ENCODE data around the gene CDH5. TPM values are rescaled to one million over a fixed set of nuclear protein-coding genes. Genes with fewer than 3 reads are reported as not detected.

Gene CDH5
- polyA plus RNA-seq, 1 of the 3 experiments (the other 2 are of a cell fraction), result not detected

DNA sequence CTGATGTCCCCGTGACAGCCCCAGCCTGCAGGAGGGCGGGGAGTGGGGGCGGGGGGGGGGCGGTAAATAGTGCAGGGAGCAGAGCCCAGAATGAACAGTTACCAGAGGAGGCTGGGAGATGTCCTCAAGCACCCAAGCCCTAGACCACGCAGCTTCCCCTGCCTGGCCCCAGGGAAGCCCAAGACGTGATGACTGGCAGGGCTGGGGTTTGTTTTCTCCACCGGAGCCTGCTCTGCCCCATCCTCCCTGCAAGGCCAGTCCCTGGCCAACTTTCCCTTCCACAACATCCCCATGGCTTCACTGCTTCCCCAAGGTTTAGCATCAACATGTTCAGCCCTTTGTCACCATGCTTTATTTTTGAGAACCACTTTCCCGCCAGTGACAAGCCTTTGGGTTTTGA, 59.2 kb downstream of the CDH5 start:
- Histone ChIP-seq H3K9me3 (no peaks in the 10 kb centered on the region), H3F3A (replicated peaks; ENCODE audit: insufficient read depth) (peaks cover 3% of the 10 kb centered on the region), H3K27ac (ENCODE audit: low read depth in 2 of 2, low read length in 1 of 2) (no peak overlapping the region), H3K9me2 (no peaks in the 10 kb centered on the region), H3K36me3 (replicated peaks in 1 of 2; ENCODE audit: control insufficient read depth in 1 of 2, insufficient read depth in 2 of 2, low read length in 1 of 2) (no peaks in the 10 kb centered on the region), H3K9ac (no peak overlapping the region), H3K79me2 (ENCODE audit: insufficient read depth) (no peaks in the 10 kb centered on the region), H3K4me3 (ENCODE audit: low read depth in 2 of 2, low read length in 1 of 2) (no peak overlapping the region), H2AFZ (ENCODE audit: low read depth) (no peak overlapping the region), H3K4me2 (no peak overlapping the region), H3K27me3 (ENCODE audit: insufficient read depth) (peaks cover 46% of the 10 kb centered on the region), H3K4me1 (ENCODE audit: control insufficient read depth in 1 of 2, insufficient read depth in 2 of 2, low read depth in 1 of 2, low read length in 1 of 2) (peaks cover 0 to 11% of the 10 kb centered on the region in 2 experiments; a peak in 1 of 4 replicates), H4K20me1 (ENCODE audit: insufficient read depth) (no peaks in the 10 kb centered on the region)
- 58% methylated on average over 8 of the region's 8 CpGs for WGBS (ENCODE audit: low lambda C conversion rate)
- no peak for DNase-seq
- TF ChIP-seq GABPA (IDR thresholded peaks at IDR 0.05; ENCODE audit: low read depth) (no peak), RCOR1 (IDR thresholded peaks at IDR 0.05; ENCODE audit: low read length) (no peak), CHD2 (IDR thresholded peaks at IDR 0.05; ENCODE audit: low read length, partially characterized antibody) (no peak), REST (IDR thresholded peaks at IDR 0.05; ENCODE audit: low read depth, low read length) (no peak), EP300 (IDR thresholded peaks at IDR 0.05; ENCODE audit: borderline replicate concordance in 1 of 2, low read depth in 1 of 2, low read length in 1 of 2) (no peak), YY1 (IDR thresholded peaks at IDR 0.05; ENCODE audit: low read depth) (no peak), POLR2AphosphoS5 (IDR thresholded peaks at IDR 0.05; ENCODE audit: low read depth, low read length) (no peak), EZH2phosphoT487 (IDR thresholded peaks at IDR 0.05; ENCODE audit: borderline replicate concordance, low read depth) (no peak), PBX3 (IDR thresholded peaks at IDR 0.05) (no peak), ELF1 (IDR thresholded peaks at IDR 0.05) (no peak), JUND (IDR thresholded peaks at IDR 0.05) (no peak), MEF2A (IDR thresholded peaks at IDR 0.05; ENCODE audit: borderline replicate concordance, low read depth) (no peak), FOSL2 (IDR thresholded peaks at IDR 0.05; ENCODE audit: borderline replicate concordance, low read depth) (no peak), NFIC (IDR thresholded peaks at IDR 0.05; ENCODE audit: borderline replicate concordance) (no peak), MXI1 (IDR thresholded peaks at IDR 0.05; ENCODE audit: low read depth, low read length) (no peak), FOXJ3 (CRISPR knock-in tag; IDR thresholded peaks at IDR 0.05) (no peak), CTCF (IDR thresholded peaks at IDR 0.05) (no peak), SMC3 (IDR thresholded peaks at IDR 0.05; ENCODE audit: low read depth, low read length) (no peak), SIN3A (IDR thresholded peaks at IDR 0.05; ENCODE audit: borderline replicate concordance, low read depth, low read length) (no peak)
- ChIA-PET POLR2A (no interaction called here), CTCF (interaction anchor here (0.8 to 6.3 kb wide), 2 partner anchors 17 to 19 kb away, joined by 3 to 28 read pairs; no protein-coding TSS in a partner anchor)
